ENCODE measurements around the gene PKNOX1.
"Not testable (repeated sequence)": the region's sequence is repeated elsewhere in the genome, so short reads cannot be mapped to it uniquely, and the experiment has no call there.

PKNOX1 gene

GRCh38 chr21:43045876-43046821 lies 71.8 kb downstream of the PKNOX1 start:
- DNase-seq (ENCODE audit: low spot score) = not testable (repeated sequence)

DNA sequence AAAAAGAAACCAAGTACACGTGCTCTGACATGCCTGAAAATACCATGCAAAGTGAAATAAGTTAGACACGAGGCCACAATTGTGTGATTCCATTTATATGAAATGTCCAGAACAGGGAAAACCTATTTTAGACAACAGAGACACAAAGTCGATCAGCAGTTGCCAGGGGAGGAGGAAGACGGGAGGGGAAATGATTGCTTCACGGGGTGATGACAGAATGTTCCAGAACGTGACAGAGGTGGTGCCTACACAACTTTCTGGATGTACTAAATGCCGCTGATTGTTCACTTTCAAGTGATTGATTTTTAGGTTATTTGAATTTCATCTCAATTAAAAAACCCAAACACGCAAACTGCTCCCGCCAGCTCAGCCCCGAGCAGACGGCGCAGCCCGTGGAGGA lies 78.8 kb downstream of the PKNOX1 start:
- not testable (repeated sequence) for DNase-seq (ENCODE audit: low spot score)

DNA sequence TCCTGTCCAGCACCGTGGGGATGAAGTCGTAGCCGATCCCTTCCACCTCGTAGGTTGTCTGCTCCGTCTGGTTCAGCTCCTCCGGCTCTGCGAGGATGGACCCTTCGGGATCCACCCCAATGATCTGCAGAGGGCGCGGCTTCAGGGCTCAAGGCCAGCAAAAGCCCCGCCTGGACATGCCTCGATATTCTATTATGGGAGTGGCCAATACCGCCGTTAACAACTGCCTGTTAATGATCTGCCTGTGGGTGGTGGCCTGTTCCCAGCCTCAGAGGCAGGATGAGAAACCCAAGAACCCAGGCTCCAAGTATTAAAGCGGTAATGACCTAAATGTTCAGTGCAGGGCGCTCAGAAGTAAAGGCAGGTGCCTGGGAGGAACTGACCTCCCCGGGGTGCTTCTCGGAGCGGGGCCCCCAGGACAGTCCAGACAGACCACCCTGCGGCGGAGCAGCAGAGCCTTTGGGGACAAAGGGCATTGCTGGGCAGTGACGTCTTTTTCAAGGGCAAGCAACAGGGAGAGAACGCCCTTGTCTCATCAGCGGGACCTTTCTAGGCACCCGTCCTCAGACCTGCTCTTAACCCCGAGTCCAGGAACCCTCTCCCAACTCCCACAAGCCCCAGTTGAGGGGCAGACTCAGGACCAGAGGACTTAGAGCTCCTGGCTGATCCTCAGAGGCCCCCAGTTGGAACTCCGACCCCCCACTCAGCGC lies 88.7 kb downstream of the PKNOX1 start:
- not testable (repeated sequence) for DNase-seq (ENCODE audit: low spot score)

DNA sequence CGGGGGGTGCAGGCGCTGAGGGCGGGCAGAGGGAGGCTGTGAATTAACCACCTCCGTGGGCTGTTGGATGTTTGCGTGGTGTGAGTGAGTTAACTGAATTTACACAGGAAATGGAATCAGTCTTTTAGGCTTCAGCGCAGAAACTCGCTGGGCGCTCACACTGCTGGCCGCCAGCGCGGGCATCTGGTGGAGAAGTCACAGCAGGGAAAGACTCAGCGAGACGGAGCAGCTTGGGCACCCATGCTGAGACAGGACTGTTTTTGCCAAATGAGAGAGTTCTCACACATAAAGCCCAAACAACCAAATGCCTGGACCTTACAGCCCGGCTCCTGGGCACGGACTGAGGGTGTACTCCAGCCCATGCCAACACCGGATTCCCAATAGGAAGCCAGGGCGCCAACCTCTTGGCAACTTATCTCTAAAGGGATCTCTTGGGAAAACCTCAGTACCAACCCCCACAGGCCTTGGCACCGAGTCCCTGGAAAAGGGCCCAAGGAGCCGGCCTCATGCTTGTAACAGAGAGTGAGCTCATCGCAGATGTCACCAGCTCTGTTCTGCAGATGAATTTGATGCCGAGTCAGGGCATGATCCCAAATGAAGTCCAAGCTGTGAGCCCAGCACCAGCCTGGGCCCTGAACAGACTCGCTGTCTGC lies 90.0 kb downstream of the PKNOX1 start:
- DNase-seq (ENCODE audit: low spot score) = not testable (repeated sequence)

DNA sequence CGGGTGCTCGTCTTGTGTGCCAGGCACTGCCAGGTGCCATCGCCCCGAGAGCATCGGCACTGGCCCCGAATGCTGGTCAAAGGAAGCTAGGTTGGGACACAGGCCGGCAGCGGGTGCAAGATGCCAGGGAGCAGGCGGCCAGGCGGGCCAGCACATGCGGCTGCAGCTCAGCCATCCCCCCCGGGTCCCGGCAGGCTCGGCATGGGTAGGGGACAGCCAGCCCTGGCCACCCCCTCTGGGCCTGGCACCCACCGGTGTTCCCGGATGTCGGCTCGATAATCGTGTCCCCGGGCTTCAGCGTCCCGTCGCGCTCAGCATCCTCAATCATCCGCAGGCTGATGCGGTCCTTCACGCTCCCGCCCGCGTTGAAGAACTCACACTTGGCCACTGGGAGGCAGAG lies 91.6 kb downstream of the PKNOX1 start:
- not testable (repeated sequence) for DNase-seq (ENCODE audit: low spot score)

DNA sequence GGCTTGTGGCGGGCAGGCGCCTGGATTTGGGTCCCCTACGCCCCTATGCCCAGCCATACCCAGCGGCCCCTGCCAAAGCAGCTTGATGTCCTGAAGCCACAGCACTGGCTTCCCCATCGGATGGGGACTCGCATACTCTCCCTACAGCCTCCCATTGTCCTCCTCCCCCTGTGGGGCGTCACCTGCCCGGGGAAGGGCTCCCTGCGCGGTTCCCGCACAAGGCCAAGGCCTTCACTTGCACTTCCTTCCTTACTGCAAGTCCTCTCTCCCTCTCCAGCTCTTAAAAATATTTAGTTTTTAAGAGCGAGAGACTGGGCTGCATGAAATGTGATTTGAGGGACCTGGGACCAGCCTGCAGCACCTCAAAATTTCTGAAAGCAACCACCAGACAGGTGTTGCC lies 92.3 kb downstream of the PKNOX1 start:
- DNase-seq (ENCODE audit: low spot score) = not testable (repeated sequence)

GRCh38 chr21:43068065-43068464 lies 93.7 kb downstream of the PKNOX1 start:
- not testable (repeated sequence) for DNase-seq (ENCODE audit: low spot score)

GRCh38 chr21:43069682-43070081 lies 95.3 kb downstream of the PKNOX1 start:
- DNase-seq (ENCODE audit: low spot score) = not testable (repeated sequence)

- not testable (repeated sequence) for DNase-seq (ENCODE audit: low spot score)
Observed at GRCh38 chr21:43072742-43073141, 98.4 kb downstream of the PKNOX1 start.

- not testable (repeated sequence) for DNase-seq (ENCODE audit: low spot score)
Observed at GRCh38 chr21:43074401-43075169, 100.2 kb downstream of the PKNOX1 start.

DNA sequence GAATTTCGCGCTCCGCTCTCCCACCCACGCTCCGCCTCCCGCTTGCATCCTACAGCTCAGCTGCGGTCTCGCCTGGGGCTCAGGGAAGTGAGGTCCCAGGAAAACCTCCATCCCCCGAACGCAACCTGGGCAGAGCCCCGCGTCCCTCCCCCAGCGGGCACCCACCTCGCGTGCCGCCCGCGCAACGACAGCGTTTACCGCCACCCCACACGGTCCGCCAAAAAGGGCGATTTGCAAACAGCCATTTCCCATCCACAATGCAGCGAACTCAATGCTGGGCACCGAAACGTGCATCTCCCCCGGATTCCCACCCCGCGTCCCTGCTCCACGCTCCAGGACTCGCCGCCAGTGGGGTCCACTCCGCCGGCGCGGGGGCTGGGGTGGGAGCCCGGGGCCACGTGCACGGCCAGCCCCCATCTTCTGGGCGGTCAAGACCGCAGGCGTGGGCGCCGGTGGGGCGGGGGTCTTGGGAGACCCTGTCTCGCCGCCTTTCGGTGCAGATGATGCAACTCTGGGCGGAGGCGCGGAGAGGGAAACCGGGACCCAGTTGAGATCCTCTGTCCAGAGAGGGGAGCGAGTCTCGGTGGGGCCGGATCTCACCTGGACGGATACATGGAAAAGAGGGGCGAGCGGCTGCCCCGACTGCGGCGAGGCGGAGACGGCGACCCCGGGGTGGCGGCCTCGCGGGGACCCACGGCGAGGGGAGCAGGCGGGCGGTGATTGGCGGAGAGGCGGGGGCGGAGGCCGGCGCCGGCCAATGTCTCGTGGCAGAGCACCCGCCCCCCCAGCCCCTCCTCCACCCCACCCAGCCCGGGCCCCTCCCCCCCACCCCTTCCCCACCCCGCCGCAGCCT lies 101.0 kb downstream of the PKNOX1 start, which contains the start of gene CBS:
CBS (minus strand) TSS at position 666 of the 853 bp plus-strand sequence. CDS start 3,642 bp downstream, outside the sequence.
- not testable (repeated sequence) for DNase-seq (ENCODE audit: low spot score)

GRCh38 chr21:43076023-43076637 lies 101.8 kb downstream of the PKNOX1 start:
- not testable (repeated sequence) for DNase-seq (ENCODE audit: low spot score)

DNA sequence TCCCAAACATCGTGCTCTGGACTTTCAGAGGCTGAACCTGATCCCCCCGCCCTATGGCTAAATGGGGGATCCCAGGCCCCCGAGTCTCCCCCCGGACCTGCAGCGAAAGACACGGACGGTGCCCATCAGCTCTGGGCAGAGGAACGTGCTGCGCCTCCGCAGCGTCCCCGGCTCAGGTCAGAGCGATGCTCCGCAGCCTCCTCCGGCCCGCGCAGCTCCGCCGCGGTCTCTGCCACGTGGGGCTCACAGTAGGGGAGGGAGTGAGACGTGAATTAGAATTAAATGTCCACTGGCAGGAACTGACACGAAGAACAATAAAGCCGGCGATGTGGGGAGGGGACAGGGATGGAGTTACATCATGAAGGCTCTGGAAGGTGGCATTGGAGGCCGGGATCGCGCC lies 102.3 kb downstream of the PKNOX1 start:
- DNase-seq (ENCODE audit: low spot score) = not testable (repeated sequence)

DNA sequence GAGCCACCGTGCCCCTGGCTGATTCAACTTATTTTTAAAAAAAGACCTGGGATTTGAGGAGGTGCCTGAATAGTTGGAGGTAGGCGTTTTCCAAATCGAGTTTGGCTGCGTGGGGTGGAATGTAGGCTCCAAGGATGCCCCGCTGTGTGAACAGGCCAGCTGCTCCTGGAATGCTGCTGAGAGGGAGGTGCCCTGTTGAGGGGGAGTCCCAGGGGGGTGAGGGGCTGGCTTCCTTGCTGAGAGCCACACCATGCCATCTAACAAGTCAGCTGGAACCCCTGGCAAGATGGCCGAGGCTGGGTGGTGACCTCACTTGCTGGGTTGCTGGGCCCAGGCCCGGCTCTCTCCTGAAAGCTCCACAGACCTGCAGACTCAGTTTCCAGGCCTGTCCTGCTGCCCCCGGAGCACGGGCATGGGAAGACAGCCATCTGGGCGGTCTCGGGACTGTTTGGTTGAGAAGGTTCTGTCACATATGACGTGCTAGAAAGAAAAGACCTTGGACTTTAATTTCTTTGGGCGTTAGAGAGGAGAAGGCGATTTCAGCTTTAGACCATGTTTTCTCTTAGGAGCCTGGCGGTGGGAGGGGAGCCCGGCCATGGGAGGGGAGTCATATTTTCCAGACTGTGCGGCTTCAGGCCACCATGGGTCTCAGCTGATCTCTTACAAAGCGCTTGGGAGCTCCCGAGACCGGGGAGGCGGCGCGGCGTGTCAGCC lies 108.4 kb downstream of the PKNOX1 start:
- not testable (repeated sequence) for DNase-seq (ENCODE audit: low spot score)
